Measurements from ENCODE around the gene BTBD8.

The BTBD8 gene

DNA sequence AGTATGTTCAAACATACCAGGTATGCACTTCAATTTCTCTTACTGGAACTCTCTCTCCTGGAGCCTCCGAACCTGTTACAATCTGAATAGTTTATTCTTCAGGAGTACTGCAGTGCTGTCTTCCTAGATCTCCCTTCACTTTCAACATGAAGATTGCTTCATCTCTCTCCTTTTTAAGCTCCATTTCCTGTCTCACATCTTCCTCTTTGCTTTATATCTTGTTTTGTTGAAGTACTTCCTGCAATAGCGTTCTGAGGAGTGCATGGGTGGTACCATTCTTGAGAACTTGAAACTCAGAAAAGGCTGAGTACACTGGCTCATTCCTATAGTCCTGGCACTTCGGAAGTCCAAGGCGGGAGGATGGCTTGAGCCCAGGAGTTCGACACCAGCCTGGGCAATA, 121.8 kb downstream of the BTBD8 start:
- no peak for DNase-seq

DNA sequence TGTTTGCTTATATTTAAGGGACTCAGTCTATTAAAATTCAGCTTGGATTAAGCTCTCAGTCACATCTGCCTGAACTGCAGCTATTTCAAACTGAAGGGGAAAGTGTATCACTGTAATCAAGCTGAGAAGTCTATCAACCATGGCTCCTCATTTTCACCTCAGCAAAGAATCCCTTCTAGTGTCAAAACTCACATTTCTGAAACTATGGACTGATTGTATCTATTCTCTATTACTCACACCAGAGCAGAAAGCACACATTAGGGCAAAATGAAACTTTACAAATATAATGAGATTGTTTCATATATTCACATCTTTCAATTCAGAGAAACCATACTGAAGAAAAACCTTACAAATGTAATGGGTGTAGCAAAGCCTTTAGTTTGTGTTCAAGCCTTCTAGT, 123.0 kb downstream of the BTBD8 start:
- no peak for DNase-seq

GRCh38 chr1:92210701-92211100, 130.6 kb downstream of the BTBD8 start:
- DNase-seq: no peak

GRCh38 chr1:92211166-92211565, 131.0 kb downstream of the BTBD8 start:
- DNase-seq: no peak

- DNase-seq: no peak
Measured at GRCh38 chr1:92217721-92218120, 137.6 kb downstream of the BTBD8 start, which contains the start of gene C1orf146. TSS of gene C1orf146 (plus strand) at chr1:92217915. CDS start at chr1:92231421, 13,506 bp downstream.

DNA sequence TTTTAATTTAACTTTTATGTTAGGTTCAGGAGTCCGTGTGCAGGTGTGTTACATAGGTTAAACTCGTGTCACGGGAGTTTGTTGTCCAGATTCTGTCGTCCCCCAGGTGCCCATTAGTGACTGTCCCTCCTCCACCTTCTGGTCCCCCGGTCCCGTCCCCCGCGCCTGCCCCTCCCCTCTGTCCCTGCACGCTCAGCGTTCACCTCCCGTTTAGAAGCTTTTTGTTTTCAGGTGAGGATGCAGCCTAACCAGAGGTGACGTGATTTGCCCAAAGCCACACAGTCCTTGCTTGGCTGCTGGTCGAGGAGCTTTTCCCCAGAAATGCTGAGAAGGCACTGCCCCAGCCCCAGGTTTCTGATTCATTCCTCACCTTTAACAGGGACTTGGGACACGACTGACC, 138.4 kb downstream of the BTBD8 start:
- DNase-seq: no peak

DNA sequence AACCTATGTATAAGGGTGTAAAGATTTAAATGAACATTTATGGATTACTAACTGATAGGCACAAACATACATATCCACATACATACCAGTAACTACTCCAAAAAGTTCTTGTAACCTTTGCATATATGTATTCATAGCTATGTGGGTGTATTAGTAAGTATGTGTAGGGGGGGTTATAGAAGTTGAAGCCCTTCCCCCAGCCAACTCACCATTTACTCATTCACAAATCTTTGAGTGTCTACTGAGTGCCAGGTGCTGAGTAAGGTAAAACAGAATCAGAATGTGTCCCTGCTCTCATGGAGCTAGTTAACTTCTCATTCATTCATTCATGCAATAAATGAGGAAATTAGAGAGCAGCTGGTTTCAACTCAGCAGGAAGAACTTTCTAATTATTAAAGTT, 138.9 kb downstream of the BTBD8 start:
- no peak for DNase-seq

DNA sequence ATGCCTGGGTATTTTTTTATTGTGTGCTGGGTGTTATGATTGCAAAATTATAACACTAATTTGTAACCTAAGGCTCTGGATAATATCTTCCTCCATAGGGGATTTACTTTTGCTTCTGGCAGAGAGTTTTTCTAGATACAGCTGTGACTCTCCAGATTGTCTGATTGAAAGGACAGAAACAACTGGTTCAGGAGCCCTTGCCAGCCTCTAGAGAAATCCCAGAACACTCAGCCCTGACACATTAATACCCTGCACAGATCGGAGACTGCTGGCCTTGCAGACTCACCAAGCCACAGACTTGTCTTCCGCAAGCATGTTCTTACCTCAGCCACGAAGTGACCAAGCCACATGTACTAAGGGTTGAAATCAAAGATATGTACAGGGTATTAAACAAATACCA, 148.3 kb downstream of the BTBD8 start:
- no peak for DNase-seq

DNA sequence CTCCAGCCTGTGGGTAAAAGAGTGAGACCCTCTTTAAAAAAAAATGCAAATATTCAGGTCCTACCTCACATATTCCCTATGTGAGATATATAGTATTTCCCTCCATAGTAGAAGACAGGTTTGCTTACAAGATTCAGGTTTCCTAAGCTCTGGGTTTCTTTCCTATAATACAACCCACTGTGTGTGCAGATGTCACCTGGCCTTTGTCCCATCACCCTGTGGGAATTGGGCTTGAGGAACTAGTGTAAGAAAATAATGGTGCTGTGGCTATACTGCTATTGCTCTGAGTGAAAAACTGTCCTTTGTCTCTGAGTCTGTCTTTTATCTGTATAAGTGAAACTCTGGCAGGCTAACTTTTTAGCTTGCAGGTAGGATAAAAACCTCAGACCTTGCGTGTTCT, 150.6 kb downstream of the BTBD8 start:
- DNase-seq: no peak

All from right hindlimb (tissue), 1 donor.